Measurements from ENCODE around the gene FARSA. TPM values are rescaled to one million over a fixed set of nuclear protein-coding genes. Genes with fewer than 3 reads are reported as not detected.

Gene FARSA
- total and polyA plus RNA-seq, 2 of the 4 experiments (the other 2 are of a cell fraction), result 49.3 to 80.9 TPM

DNA sequence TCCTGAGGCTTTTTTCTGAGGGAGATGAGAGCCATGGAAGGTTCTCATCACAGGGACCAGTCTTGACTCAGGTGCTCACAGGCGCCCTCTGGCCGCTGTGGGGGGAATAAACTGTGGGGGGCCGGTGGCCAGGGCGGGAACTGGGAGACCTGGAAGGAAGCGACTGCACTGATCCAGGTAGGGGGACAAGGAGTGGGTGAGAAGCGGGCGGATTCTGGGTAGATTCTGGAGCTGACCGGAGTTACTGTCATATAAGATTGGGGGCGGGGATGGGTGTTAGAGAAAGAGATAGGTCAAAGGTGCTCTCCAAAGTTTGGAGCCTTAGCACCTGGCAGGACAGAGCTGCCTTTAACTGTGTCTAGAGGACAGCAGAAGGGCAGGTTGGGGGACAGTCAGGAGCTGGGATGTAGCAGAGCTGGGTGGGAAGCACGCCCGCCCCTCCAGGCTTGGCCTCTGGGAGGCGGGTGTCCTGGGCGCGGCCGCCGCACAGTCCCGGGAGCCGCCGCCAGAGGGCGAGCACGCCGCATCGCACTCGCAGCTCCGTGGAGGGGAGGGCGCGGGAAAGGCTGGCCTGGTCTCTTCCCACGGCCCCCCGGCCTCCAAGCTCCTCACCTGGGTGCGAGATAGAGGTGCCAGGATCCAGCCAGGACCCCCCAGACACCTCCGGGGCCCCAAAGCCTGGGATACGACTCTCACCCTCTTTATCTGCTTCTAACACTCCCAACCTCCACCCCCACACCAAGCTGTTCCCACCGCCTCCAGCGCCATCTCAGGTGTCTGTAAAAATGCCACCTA is 31.7 kb upstream of the FARSA start:
- Histone ChIP-seq H3K79me1 (ENCODE audit: low read depth in 1 of 2, low read length in 2 of 2) (peaks cover 0 to 3% of the 10 kb centered on the region in 2 experiments; a peak in 1 of 4 replicates), H2BK15ac (ENCODE audit: low read depth, low read length) (peak overlapping the region; percentile 92; the same call in 1 of the 3 replicates), H4K20me1 (ENCODE audit: insufficient read depth, low read length) (no peaks in the 10 kb centered on the region), H3K27me3 (ENCODE audit: control insufficient read depth, insufficient read depth, low read length) (no peaks in the 10 kb centered on the region; the same call in 1 of the 2 replicates), H2BK120ac (ENCODE audit: low read depth, low read length) (peak overlapping the region; percentile 76), H2AK9ac (replicated peaks; ENCODE audit: low read depth, low read length, poor library complexity) (peak overlapping the region; percentile 87), H2AFZ (replicated peaks; ENCODE audit: low read length, poor library complexity) (peak overlapping the region; percentile 100), H3K9ac (ENCODE audit: low read depth, low read length) (peak overlapping the region; percentile 44), H4K5ac (ENCODE audit: low read depth, low read length) (no peak overlapping the region), H3K4me3 (ENCODE audit: insufficient read depth, low read depth, low read length) (peak overlapping the region; percentile 39), H3K14ac (replicated peaks; ENCODE audit: low read depth, low read length) (peak overlapping the region; percentile 67), H3K4ac (ENCODE audit: low read depth, low read length) (peak overlapping the region; percentile 83), H4K8ac (ENCODE audit: low read depth in 2 of 2, low read length in 2 of 2) (peak overlapping the region; percentile 84 to 91; a peak in 3 of 4 replicates), H3K23ac (ENCODE audit: low read depth, low read length) (no peak overlapping the region), H3K36me3 (ENCODE audit: control insufficient read depth, insufficient read depth, low read length) (no peaks in the 10 kb centered on the region), H3K56ac (ENCODE audit: extremely low read depth, insufficient read depth, low read length) (peak overlapping the region; percentile 66), H3K9me1 (ENCODE audit: insufficient read depth, low read length) (no peaks in the 10 kb centered on the region), H3K4me1 (ENCODE audit: control insufficient read depth, insufficient read depth, low read length) (peaks cover 4% of the 10 kb centered on the region; the same call in 1 of the 2 replicates), H4K91ac (ENCODE audit: insufficient read depth, low read depth, low read length) (no peak overlapping the region; the same call in none of the 2 replicates), H3K27ac (ENCODE audit: insufficient read depth, low read length) (peak overlapping the region; percentile 13; the same call in 1 of the 2 replicates), H3K4me2 (ENCODE audit: low read depth, low read length) (peak overlapping the region; percentile 90), H3K9me3 (ENCODE audit: control insufficient read depth, insufficient read depth, low read length) (no peaks in the 10 kb centered on the region), H2AK5ac (ENCODE audit: low read depth, low read length) (peak overlapping the region; percentile 72; the same call in 1 of the 2 replicates), H2BK5ac (ENCODE audit: low read depth, low read length, poor library complexity, severe bottlenecking) (no peak overlapping the region), H3K18ac (ENCODE audit: low read depth, low read length) (no peak overlapping the region), H2BK20ac (ENCODE audit: low read depth, low read length) (no peak overlapping the region)
- 0% methylated on average over 14 of the region's 34 CpGs; no CpG with 5 or more reads in 1 of the 2 experiments for WGBS, 2 experiments (ENCODE audit: extremely low coverage in 2 of 2, insufficient read length in 1 of 2)
- dilution Hi-C loops (cut with HindIII; ENCODE audit: low sequenced_read_pairs, unreplicated experiment), result no loop called here
- ChIA-PET POLR2A (ENCODE audit: unreplicated experiment) (interaction anchor here (0.6 kb wide), 1 partner anchor 128 kb away, joined by 3 read pairs; no protein-coding TSS in a partner anchor), CTCF (interaction anchor here (0.5 to 1.8 kb wide), 30 partner anchors 10 to 1776 kb away, joined by 3 to 18 read pairs (median 4); partner anchors contain the start of genes GADD45GIP1 and NACC1)
- peak; percentile 73 for TF ChIP-seq SMC3 (IDR thresholded peaks at IDR 0.05; ENCODE audit: low read depth, low read length)
- TF ChIP-seq CTCF (conservative IDR thresholded peaks at IDR 0.05; ENCODE audit: low read depth, low read length), result peak; percentile 97
- peak; percentile 84 for TF ChIP-seq MAZ (IDR thresholded peaks at IDR 0.05; ENCODE audit: borderline replicate concordance, low read depth, low read length)
- TF ChIP-seq FOS (IDR thresholded peaks at IDR 0.05; ENCODE audit: low read depth, low read length), result no peak
- peak; percentile 58 for TF ChIP-seq RAD21 (IDR thresholded peaks at IDR 0.05; ENCODE audit: low read length)
- ATAC-seq (ENCODE audit: low read depth), result peak; percentile 100
- intact Hi-C loops (cut with micrococcal nuclease), result loop anchor here (2.0 kb wide), 1 partner anchor 74 kb away; the partner anchor contains the start of gene GCDH
- peak; percentile 58 for DNase-seq
- BruUV-seq (replicated peaks), result no TSS peak
- in situ Hi-C loops (cut with MboI; ENCODE audit: low sequenced_read_pairs), result no loop called here

All from IMR-90 (cell line).